GM12878 (cell line): ENCODE measurements around the gene PDE6D. TPM values are rescaled to one million over a fixed set of nuclear protein-coding genes. Genes with fewer than 3 reads are reported as not detected.
A peak's percentile ranks its signal among the peaks of the same experiment; 100 is the strongest.

ENCODE experiments used
- ATF2 ChIP-seq: IDR thresholded peaks from 2 replicates; pipeline ENCODE4 v1.6.1; 2012; ENCODE audit warnings: low read length, inconsistent platforms
- BMI1 ChIP-seq: fragments of 450-650 bp; IDR thresholded peaks from 2 replicates; pipeline ENCODE4 v1.6.1; 2016; ENCODE audit warnings: mild to moderate bottlenecking, moderate library complexity, borderline replicate concordance
- CBFB ChIP-seq: IDR thresholded peaks from 2 replicates; pipeline ENCODE4 v1.6.1; 2016; ENCODE audit warnings: antibody characterized with exemption, low read depth
- CEBPZ ChIP-seq: fragments of 150-350 bp; IDR thresholded peaks from 2 replicates; pipeline ENCODE4 v1.6.1; 2016; ENCODE audit warnings: low read depth, low read length
- EGR1 ChIP-seq, 2 experiments: IDR thresholded peaks; 1 replicate in 1 of 2; 2 replicates in 1 of 2; pipeline ENCODE4 v1.6.1; 2011 to 2012; ENCODE audit warnings: low read depth in 2 of 2, low read length in 2 of 2, borderline replicate concordance in 1 of 2, mild to moderate bottlenecking in 1 of 2, moderate library complexity in 1 of 2
- FOS ChIP-seq: IDR thresholded peaks from 3 replicates; pipeline ENCODE4 v1.6.1; 2011; ENCODE audit warnings: borderline replicate concordance; ENCODE audit not compliant: insufficient read length; ENCODE audit errors: extremely low read depth
- FOXM1 ChIP-seq: IDR thresholded peaks from 2 replicates; pipeline ENCODE4 v1.6.1; 2012; ENCODE audit warnings: low read depth, mild to moderate bottlenecking, inconsistent platforms, low read length, moderate library complexity
- GATAD2B ChIP-seq: fragments of 450-650 bp; conservative IDR thresholded peaks from 2 replicates; pipeline ENCODE4 v1.6.1; 2017; ENCODE audit warnings: low read depth, mild to moderate bottlenecking, moderate library complexity
- MYB ChIP-seq: fragments of 150-350 bp; IDR thresholded peaks from 2 replicates; pipeline ENCODE4 v1.6.1; 2014; ENCODE audit warnings: mild to moderate bottlenecking, low read depth, low read length, borderline replicate concordance
- MYC ChIP-seq: IDR thresholded peaks from 2 replicates; pipeline ENCODE4 v1.6.1; 2011; ENCODE audit warnings: mild to moderate bottlenecking, low read length, moderate library complexity, inconsistent platforms; ENCODE audit not compliant: insufficient read depth, insufficient replicate concordance, insufficient read length, severe bottlenecking
- RAD51 ChIP-seq: fragments of 450-650 bp; IDR thresholded peaks from 2 replicates; pipeline ENCODE4 v1.6.1; 2016; ENCODE audit warnings: moderate library complexity, mild to moderate bottlenecking, inconsistent platforms
- RB1 ChIP-seq: fragments of 450-650 bp; formaldehyde crosslinking; IDR thresholded peaks from 2 replicates; pipeline ENCODE4 v1.6.1; 2017; ENCODE audit warnings: mild to moderate bottlenecking, borderline replicate concordance
- SIX5 ChIP-seq: IDR thresholded peaks from 2 replicates; pipeline ENCODE4 v1.6.1; 2011; ENCODE audit warnings: mild to moderate bottlenecking, low read depth, low read length, moderate library complexity; ENCODE audit not compliant: severe bottlenecking
- SKIL ChIP-seq: fragments of 450-650 bp; IDR thresholded peaks from 2 replicates; pipeline ENCODE4 v1.6.1; 2017; ENCODE audit warnings: mild to moderate bottlenecking, low read depth, inconsistent platforms; ENCODE audit not compliant: poor library complexity, severe bottlenecking
- SMARCA5 ChIP-seq: fragments of 450-650 bp; IDR thresholded peaks from 2 replicates; pipeline ENCODE4 v1.6.1; 2017; ENCODE audit warnings: mild to moderate bottlenecking
- SRF ChIP-seq, 2 experiments: IDR thresholded peaks; 2 replicates each; pipeline ENCODE4 v1.6.1; 2011; ENCODE audit warnings: low read depth in 2 of 2, low read length in 2 of 2, mild to moderate bottlenecking in 1 of 2, moderate library complexity in 1 of 2
- SUPT20H ChIP-seq: IDR thresholded peaks from 2 replicates; pipeline ENCODE4 v1.6.1; 2011; ENCODE audit warnings: low read depth, mild to moderate bottlenecking, low read length, moderate library complexity, borderline replicate concordance; ENCODE audit not compliant: control insufficient read depth
- ZNF274 ChIP-seq: IDR thresholded peaks from one replicate; pipeline ENCODE4 v1.8.0; 2011; ENCODE audit not compliant: insufficient read length, insufficient read depth
- ZNF384 ChIP-seq: IDR thresholded peaks from 2 replicates; pipeline ENCODE4 v1.6.1; 2012; ENCODE audit warnings: low read depth, mild to moderate bottlenecking, low read length, improper control_type of control experiment, borderline replicate concordance
- ZSCAN29 ChIP-seq: fragments of 450-650 bp; IDR thresholded peaks from 2 replicates; pipeline ENCODE4 v1.6.1; 2017; ENCODE audit warnings: mild to moderate bottlenecking, moderate library complexity
- polyA plus RNA-seq, 11 experiments: library from polyadenylated mRNA; depleted of rRNA in 4 of 11; unstranded in 6 of 11; stranded (reverse) in 5 of 11; fragments of >200 nt; fragmentation: Nextera tagmentation in 4 of 11; fragmentation: Illumina TruSeq in 1 of 11; extraction: Ambion mirVana in 4 of 11; extraction: Trizol in 1 of 11; gene quantifications; 1 replicate in 1 of 11; 2 replicates in 10 of 11; pipeline versions ENCODE4 v1.2.1 to v1.2.3, GENCODE V29; 2011 to 2016; ENCODE audit warnings: inconsistent platforms in 2 of 11, missing spikeins in 2 of 11, low read depth in 1 of 11
- total RNA-seq, 4 experiments: library from RNA; depleted of rRNA in 3 of 4; stranded (reverse); fragments of >200 nt in 3 of 4; fragmentation: Illumina TruSeq in 1 of 4; extraction: Trizol in 1 of 4; gene quantifications; 2 replicates each; pipeline versions ENCODE4 v1.2.1 to v1.2.3, GENCODE V29; 2013 to 2021

Gene PDE6D
- total and polyA plus RNA-seq, 10 of the 15 experiments (the other 5 are each of a cell fraction or from before 2014, with no cell fraction given), result 8.2 to 69.4 (median 56.2) TPM

- TF ChIP-seq RAD51, result no peak
- TF ChIP-seq ZNF274, result no peak
- TF ChIP-seq BMI1, result no peak
- TF ChIP-seq EGR1 (IDR thresholded peaks at IDR 0.05; ENCODE audit: borderline replicate concordance in 1 of 2, low read depth in 2 of 2, low read length in 2 of 2), result no peak
- no peak for TF ChIP-seq MYB
- no peak for TF ChIP-seq FOS
- TF ChIP-seq ZSCAN29, result no peak
- TF ChIP-seq CEBPZ, result no peak
- TF ChIP-seq FOXM1, result no peak
- no peak for TF ChIP-seq ZNF384
- TF ChIP-seq SRF (IDR thresholded peaks at IDR 0.05; ENCODE audit: low read depth in 2 of 2, low read length in 2 of 2), result no peak
- TF ChIP-seq MYC, result no peak
- TF ChIP-seq RB1, result no peak
- 0 out of 2 replicates have a peak, but pooled peaks have one; percentile 36 for TF ChIP-seq GATAD2B
- TF ChIP-seq SMARCA5, result peak; percentile 22; the same call in 1 of the 2 replicates
- no peak for TF ChIP-seq ATF2
- peak; percentile 60 for TF ChIP-seq SKIL
- TF ChIP-seq CBFB, result no peak
- TF ChIP-seq SIX5, result no peak
- no peak for TF ChIP-seq SUPT20H
Observed at GRCh38 chr2:231720987-231721966, 59.8 kb downstream of the PDE6D start (continued).
